Activated naive CD4-positive, alpha-beta T cell treated with anti-CD3 and anti-CD28 coated beads, Interleukin-2, amount 50 U/mL, for 24 hours (primary cell): Measurements from ENCODE around the gene CACNA1A.
"Not testable (repeated sequence)": the region's sequence is repeated elsewhere in the genome, so short reads cannot be mapped to it uniquely, and the experiment has no call there.

Experiments used
- H3K27ac Mint-ChIP-seq: one replicate; pipeline ENCODE4 v1.8.0; 2021; ENCODE audit warnings: mild to moderate bottlenecking, mixed read lengths
- H3K27me3 Mint-ChIP-seq: one replicate; pipeline ENCODE4 v1.8.0; 2021; ENCODE audit warnings: mixed read lengths
- H3K36me3 Mint-ChIP-seq: one replicate; pipeline ENCODE4 v1.8.0; 2021; ENCODE audit warnings: mixed read lengths
- H3K4me1 Mint-ChIP-seq: one replicate; pipeline ENCODE4 v1.8.0; 2021; ENCODE audit warnings: mixed read lengths
- H3K4me3 Mint-ChIP-seq: one replicate; pipeline ENCODE4 v1.8.0; 2021; ENCODE audit warnings: mild to moderate bottlenecking, mixed read lengths
- H3K9me3 Mint-ChIP-seq: one replicate; pipeline ENCODE4 v1.8.0; 2021; ENCODE audit warnings: mixed read lengths

Gene CACNA1A

DNA sequence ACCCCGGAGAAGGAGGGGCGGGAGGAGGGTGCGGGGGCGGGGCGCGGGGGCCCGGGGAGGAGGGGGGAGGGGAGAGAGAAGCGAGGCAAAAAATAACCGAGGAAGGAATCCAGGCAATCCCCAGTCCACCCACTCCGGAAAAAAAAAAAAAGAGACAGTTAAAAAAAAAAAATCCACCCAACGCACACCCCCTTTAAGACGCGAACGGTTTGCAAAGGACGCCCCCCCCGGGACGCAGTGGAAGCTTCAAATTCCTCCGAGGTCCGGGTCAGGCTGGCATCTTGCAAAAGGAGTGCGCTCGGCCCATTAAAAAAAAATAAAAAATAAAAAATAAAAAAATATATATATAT lies at the start of gene CACNA1A:
Gene CACNA1A (minus strand): TSS at position 9 of the 350 bp plus-strand sequence. CDS start 255 bp downstream, outside the sequence.
- H3K36me3 Mint-ChIP-seq, result no peaks in the 10 kb centered on the region
- no peaks in the 10 kb centered on the region for H3K4me1 Mint-ChIP-seq
- no peaks in the 10 kb centered on the region for H3K9me3 Mint-ChIP-seq
- H3K4me3 Mint-ChIP-seq, result no peak within 1 kb of the TSS
- H3K27ac Mint-ChIP-seq, result no peak within 1 kb of the TSS
- H3K27me3 Mint-ChIP-seq, result peaks cover 47% of the 10 kb centered on the region

DNA sequence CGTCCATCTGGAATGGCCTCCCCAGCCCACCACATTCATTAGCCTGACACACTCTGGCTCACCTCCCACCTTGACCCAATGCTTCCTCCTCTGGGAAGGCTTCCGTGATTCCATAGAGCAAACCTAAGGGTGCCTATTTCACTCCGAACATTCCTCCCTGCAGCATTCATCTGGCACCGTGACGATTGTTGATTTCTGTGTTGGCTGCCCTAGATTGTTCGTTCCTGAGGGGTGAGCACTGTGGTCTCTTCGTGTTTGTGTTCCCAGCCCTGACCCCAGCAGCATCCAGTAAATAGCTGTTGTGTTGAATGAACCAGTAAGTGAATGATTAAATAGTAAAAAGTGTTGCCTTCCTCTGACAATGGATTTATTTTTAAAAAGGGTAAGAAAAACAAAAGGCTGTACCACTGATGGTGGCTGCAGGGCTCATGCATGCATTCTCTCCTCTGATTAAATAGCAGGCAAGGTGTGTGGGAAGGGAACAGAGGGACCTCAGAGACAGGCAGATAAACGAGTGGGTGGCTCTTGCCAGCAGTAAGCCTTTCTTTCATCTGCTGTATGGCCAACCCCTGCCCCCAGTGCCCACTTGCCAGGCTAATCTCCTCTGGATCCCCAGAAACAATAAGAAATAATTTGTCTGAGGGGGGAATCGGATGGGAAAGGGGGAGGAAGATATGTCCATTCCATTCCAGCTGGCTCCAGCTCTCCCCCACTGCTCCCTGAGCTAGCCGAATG lies 48.4 kb upstream of the CACNA1A start:
- Mint-ChIP-seq H3K36me3 (no peaks in the 10 kb centered on the region), H3K4me1 (no peaks in the 10 kb centered on the region), H3K27ac (no peak overlapping the region), H3K4me3 (no peak overlapping the region), H3K27me3 (peaks cover 11% of the 10 kb centered on the region), H3K9me3 (no peaks in the 10 kb centered on the region)

DNA sequence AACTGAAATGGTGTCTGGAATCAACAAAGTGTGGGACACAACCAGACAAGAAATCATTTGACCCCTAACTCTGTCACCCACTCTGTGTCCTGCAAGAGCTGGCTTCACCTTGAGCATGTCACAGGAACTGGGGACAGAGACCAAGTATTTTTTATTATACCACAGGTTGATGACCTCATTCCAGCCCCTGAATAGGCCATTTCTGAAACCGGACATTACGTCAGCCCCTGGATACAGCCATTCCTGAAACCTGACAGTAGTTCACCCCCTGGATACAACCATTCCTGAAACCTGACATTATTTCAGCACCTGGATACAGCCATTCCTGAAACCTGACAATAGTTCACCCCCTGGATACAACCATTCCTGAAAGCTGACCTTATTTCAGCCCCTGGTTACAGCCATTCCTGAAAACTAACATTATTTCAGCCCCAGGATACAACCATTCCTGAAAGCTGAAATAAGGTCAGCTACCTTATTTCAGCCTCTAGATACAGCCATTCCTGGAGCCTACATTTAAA lies 47.7 kb upstream of the CACNA1A start:
- H3K27me3 Mint-ChIP-seq, result peaks cover 11% of the 10 kb centered on the region
- H3K36me3 Mint-ChIP-seq, result no peaks in the 10 kb centered on the region
- H3K9me3 Mint-ChIP-seq, result no peaks in the 10 kb centered on the region
- H3K27ac Mint-ChIP-seq, result no peak overlapping the region
- H3K4me3 Mint-ChIP-seq, result no peak overlapping the region
- H3K4me1 Mint-ChIP-seq, result no peaks in the 10 kb centered on the region

DNA sequence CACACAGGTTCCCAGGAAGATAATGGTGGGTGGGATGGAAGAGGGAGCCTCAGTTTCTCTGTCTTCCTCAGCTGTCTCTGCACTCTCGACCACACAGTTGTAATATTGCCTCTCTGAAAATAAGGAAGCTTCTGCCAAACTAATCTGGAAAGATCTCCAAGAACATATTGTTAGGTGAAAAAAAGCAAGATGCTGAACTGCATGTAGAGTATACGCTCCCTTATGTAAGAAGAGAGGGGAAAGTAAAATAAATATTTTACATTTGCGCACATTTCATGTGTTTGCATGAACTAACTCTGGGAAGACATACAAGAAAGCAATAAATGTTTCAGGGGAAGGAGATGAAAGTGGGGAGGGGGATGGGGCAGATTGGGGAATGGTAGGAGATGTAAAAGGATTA lies 41.9 kb upstream of the CACNA1A start:
- Mint-ChIP-seq H3K27me3 (peaks cover 11% of the 10 kb centered on the region), H3K27ac (no peak overlapping the region), H3K36me3 (no peaks in the 10 kb centered on the region), H3K4me1 (no peaks in the 10 kb centered on the region), H3K4me3 (no peak overlapping the region), H3K9me3 (peaks cover 5% of the 10 kb centered on the region)

DNA sequence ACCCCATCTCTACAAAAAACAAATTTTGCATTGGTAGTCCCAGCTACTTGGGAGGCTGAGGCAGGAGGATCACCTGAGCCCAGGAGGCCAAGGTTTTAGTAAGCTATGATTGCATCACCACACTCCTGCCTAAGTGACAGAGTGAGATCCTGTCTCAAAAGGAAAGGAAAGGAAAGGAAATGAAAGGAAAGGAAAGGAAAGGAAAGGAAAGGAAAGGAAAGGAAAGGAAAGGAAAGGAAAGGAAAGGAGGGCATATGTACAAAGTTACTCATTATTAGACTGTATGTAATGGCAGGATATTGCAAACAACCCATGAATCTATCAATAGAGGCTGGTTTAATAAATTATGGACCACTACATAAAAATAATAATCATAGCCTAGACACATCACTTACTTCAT lies 40.8 kb upstream of the CACNA1A start:
- Mint-ChIP-seq H3K36me3 (no peaks in the 10 kb centered on the region), H3K27me3 (peaks cover 6% of the 10 kb centered on the region), H3K9me3 (peaks cover 5% of the 10 kb centered on the region), H3K4me1 (no peaks in the 10 kb centered on the region), H3K4me3 (no peak overlapping the region), H3K27ac (no peak overlapping the region)

DNA sequence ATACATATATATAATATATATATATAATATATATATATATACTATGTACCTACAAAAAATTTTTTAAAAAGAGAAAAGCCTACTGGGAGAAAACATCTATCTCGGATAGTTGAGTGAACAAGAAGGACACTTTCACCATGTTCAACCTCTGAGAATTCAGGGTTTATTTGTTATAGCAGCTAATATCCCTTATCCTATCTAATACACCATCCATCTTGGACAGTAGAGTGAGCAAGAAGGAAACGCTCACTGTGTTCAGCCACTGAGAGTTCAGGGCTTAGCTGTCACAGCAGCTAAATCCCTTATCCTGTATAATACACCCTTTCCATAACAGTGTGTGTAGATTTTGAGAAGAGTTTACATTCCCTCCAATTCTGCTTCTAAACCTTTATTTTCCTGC lies 38.1 kb upstream of the CACNA1A start:
- no peaks in the 10 kb centered on the region for H3K4me1 Mint-ChIP-seq
- no peak overlapping the region for H3K27ac Mint-ChIP-seq
- H3K9me3 Mint-ChIP-seq, result peaks cover 5% of the 10 kb centered on the region
- no peak overlapping the region for H3K4me3 Mint-ChIP-seq
- H3K27me3 Mint-ChIP-seq, result peaks cover 9% of the 10 kb centered on the region
- no peaks in the 10 kb centered on the region for H3K36me3 Mint-ChIP-seq

DNA sequence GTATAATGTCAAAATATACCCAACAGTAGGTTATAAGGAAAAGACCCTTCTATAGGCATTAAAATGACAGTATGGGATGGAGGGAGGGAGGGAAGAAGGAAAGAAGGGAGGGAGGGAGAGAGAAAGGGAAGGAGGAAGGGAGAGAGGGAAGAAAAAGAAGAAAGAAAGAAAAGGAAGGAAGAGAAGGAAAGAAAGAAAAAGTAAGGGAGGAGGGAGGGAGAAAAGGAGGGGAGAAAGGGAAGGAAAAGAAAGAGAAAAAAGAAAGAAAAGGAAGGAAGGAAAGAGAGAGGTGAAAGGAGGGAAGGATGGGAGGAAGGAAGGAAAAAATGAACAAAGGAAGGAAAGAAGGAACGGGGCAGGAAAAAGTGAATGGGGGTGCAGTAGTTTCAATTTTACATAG lies 35.3 kb upstream of the CACNA1A start:
- no peak overlapping the region for H3K4me3 Mint-ChIP-seq
- no peaks in the 10 kb centered on the region for H3K36me3 Mint-ChIP-seq
- H3K27ac Mint-ChIP-seq, result no peak overlapping the region
- no peaks in the 10 kb centered on the region for H3K4me1 Mint-ChIP-seq
- H3K9me3 Mint-ChIP-seq, result peaks cover 5% of the 10 kb centered on the region
- peaks cover 17% of the 10 kb centered on the region for H3K27me3 Mint-ChIP-seq

DNA sequence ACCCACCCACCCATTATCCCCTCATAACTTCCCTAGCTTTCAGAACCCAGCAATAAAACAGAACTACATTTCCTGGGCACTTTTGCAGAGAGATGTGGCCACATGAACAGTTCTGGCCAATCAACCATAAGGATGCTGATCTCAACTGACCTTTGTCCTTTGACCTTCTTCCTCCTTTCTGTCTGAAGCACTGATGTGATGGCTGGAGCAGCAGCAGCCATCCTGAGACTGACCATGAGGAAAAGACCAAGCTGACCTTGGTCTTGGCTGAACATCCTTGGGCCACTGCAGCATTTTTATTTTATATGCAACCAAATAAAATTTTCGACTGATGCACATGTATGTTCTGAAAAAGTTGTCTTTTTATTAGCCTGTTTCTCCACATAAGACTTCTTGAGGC lies 33.1 kb upstream of the CACNA1A start:
- Mint-ChIP-seq H3K4me1 (no peaks in the 10 kb centered on the region), H3K27ac (no peak overlapping the region), H3K36me3 (no peaks in the 10 kb centered on the region), H3K9me3 (peaks cover 5% of the 10 kb centered on the region), H3K4me3 (no peak overlapping the region), H3K27me3 (peaks cover 22% of the 10 kb centered on the region)

DNA sequence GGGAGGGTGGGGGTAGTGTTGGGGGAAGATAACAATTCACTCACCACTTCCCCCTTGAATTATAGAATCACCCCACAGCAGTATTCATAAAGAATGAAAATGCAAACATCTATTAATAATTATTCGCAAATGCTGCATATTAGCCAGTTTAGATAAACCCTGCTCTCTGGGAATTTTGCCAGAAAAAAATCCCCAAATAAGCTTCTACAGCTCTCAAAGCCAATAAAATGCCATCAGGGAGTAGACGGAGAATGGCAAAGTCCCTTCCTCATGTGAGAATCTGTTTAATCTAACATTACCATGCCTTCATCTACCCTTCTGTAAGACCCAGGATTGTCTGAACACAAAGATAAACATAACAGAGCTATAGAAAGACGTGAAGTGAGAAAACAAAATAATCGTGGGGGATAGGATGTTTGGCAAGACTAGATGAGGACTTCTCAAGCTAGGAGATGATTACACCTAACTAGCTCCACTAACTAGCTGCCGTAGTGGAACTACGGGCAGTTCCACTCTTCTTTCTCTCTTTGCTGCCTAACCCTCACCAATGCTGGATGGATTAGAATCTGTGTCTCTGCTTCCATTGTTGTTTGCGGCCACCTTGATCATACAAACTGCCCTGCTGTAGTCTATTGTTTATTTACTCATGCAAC lies 32.4 kb upstream of the CACNA1A start:
- Mint-ChIP-seq H3K9me3 (peaks cover 3% of the 10 kb centered on the region), H3K36me3 (no peaks in the 10 kb centered on the region), H3K4me1 (no peaks in the 10 kb centered on the region)

DNA sequence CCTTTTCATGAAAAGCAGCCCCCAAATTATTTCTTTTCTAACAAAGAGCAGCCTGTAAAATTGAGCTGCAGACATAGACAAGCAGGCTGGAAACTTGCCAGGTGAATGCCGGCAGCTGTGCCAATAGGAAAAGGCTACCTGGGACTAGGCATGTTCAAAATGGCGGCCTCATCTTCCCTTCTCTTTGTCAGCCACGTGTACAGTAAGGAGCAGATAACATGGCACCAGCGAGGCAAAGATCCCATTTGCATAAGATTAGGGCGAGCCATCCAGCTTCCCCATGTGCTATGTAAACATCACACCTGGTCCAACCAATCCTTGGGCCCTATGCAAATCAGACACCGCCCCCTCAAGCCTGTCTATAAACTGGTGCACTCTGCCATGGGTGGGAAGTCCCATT lies 31.2 kb upstream of the CACNA1A start:
- Mint-ChIP-seq H3K27ac (no peak overlapping the region), H3K9me3 (no peaks in the 10 kb centered on the region), H3K36me3 (no peaks in the 10 kb centered on the region), H3K4me1 (no peaks in the 10 kb centered on the region), H3K4me3 (no peak overlapping the region), H3K27me3 (peaks cover 23% of the 10 kb centered on the region)

More for the DNA sequence above, 32.4 kb upstream of the CACNA1A start:
- no peak overlapping the region for H3K27ac Mint-ChIP-seq
- no peak overlapping the region for H3K4me3 Mint-ChIP-seq
- H3K27me3 Mint-ChIP-seq, result peaks cover 25% of the 10 kb centered on the region

DNA sequence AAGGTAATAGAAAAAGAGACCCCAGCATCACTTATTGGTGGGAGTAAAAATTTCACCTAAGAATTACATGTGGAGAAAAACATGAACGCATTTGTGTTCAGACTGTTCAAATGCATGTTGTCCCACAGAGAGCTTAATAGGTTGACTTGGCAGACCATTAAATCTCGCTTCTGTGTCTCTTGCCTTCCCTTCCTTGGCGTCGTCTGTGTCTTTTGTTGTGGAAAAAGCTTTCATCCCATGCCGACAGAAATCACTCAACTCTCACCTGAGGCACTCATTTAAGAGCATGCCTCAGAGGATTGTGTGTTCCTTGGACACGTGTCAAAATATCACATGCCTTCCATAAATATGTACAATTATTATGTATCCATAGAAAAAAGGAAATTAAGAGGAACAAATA lies 24.4 kb upstream of the CACNA1A start:
- no peaks in the 10 kb centered on the region for H3K36me3 Mint-ChIP-seq
- H3K4me1 Mint-ChIP-seq, result no peaks in the 10 kb centered on the region
- no peaks in the 10 kb centered on the region for H3K9me3 Mint-ChIP-seq
- peaks cover 27% of the 10 kb centered on the region for H3K27me3 Mint-ChIP-seq
- no peak overlapping the region for H3K4me3 Mint-ChIP-seq
- H3K27ac Mint-ChIP-seq, result no peak overlapping the region

DNA sequence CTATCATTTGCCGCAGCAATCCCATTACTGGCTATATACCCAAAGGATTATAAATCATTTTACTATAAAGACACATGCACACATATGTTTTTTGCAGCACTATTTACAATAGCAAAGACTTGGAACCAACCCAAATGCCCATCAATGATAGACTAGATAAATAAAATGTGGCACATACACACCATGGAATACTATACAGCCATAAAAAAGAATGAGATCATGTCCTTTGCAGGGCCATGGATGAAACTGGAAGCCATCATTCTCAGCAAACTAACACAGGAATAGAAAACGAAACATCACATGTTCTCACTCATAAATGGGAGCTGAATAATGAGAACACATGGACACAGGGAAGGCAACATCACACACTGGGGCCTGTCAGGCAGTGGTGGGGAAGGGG lies 23.4 kb upstream of the CACNA1A start:
- not testable (repeated sequence) for H3K27ac Mint-ChIP-seq, H3K4me1 Mint-ChIP-seq, H3K9me3 Mint-ChIP-seq, H3K4me3 Mint-ChIP-seq, H3K36me3 Mint-ChIP-seq
- H3K27me3 Mint-ChIP-seq, result peaks cover 27% of the 10 kb centered on the region

DNA sequence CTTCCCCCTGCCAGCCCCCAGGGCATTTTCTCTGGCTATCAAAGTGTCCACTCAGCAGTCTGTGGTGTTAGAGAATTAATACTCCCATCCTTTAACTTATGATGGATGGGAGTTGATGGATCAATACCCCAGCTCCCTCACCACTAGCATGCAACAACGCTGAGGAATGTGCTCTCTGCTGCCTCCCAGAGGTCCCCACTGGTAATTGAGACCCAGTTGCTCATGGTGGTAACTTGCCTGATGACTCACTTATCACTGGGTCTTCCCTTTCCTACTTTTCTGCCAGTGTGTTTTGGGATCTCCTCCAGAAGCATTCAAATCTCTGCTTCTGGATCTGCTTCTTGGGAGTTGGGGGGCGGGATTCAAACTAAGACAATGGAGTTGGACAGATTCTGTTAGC lies 20.3 kb upstream of the CACNA1A start:
- H3K4me1 Mint-ChIP-seq, result no peaks in the 10 kb centered on the region
- peaks cover 32% of the 10 kb centered on the region for H3K27me3 Mint-ChIP-seq
- H3K9me3 Mint-ChIP-seq, result peaks cover 6% of the 10 kb centered on the region
- H3K36me3 Mint-ChIP-seq, result peaks cover 3% of the 10 kb centered on the region
- H3K27ac Mint-ChIP-seq, result no peak overlapping the region
- no peak overlapping the region for H3K4me3 Mint-ChIP-seq

GRCh38 chr19:13521066-13521465 lies 14.8 kb upstream of the CACNA1A start:
- H3K27ac Mint-ChIP-seq, result no peak overlapping the region
- peaks cover 31% of the 10 kb centered on the region for H3K27me3 Mint-ChIP-seq
- peaks cover 3% of the 10 kb centered on the region for H3K36me3 Mint-ChIP-seq
- no peaks in the 10 kb centered on the region for H3K4me1 Mint-ChIP-seq
- H3K4me3 Mint-ChIP-seq, result no peak overlapping the region
- peaks cover 25% of the 10 kb centered on the region for H3K9me3 Mint-ChIP-seq

DNA sequence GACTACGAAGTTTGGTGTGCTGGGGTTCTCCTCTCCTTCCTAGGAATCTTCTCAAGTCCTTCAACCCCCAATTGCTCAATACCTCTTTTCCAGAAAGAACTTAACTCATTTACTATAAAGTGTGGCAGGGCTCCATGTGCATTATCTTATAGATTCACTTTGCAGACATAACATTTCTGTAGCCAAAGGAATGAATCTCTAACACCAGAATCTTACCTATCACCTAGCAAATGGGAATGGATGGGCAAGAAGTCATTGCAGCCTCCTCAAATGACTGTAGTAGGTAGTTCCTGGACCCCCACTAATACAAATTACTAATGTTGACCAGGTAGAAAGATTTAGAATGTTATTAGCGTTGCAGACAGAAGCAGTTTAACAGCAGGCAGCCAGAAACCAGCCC lies 5.7 kb upstream of the CACNA1A start:
- H3K9me3 Mint-ChIP-seq, result no peaks in the 10 kb centered on the region
- H3K27ac Mint-ChIP-seq, result no peak overlapping the region
- no peaks in the 10 kb centered on the region for H3K36me3 Mint-ChIP-seq
- H3K4me1 Mint-ChIP-seq, result no peaks in the 10 kb centered on the region
- peaks cover 43% of the 10 kb centered on the region for H3K27me3 Mint-ChIP-seq
- no peak overlapping the region for H3K4me3 Mint-ChIP-seq

GRCh38 chr19:13507053-13507611 lies 853 bp upstream of the CACNA1A start:
- Mint-ChIP-seq H3K4me1 (no peaks in the 10 kb centered on the region), H3K27me3 (peaks cover 51% of the 10 kb centered on the region), H3K4me3 (no peak overlapping the region), H3K27ac (no peak overlapping the region), H3K9me3 (no peaks in the 10 kb centered on the region), H3K36me3 (no peaks in the 10 kb centered on the region)
